UCSD-AML1 (cell line): ENCODE measurements around the gene TLR4.
A peak's percentile ranks its signal among the peaks of the same experiment; 100 is the strongest.

ENCODE experiments used
- DNase-seq: peaks from one replicate; lab custom pipeline; 2025; ENCODE audit not compliant: unreplicated experiment; lab: John Stamatoyannopoulos, UW

The TLR4 gene

DNA sequence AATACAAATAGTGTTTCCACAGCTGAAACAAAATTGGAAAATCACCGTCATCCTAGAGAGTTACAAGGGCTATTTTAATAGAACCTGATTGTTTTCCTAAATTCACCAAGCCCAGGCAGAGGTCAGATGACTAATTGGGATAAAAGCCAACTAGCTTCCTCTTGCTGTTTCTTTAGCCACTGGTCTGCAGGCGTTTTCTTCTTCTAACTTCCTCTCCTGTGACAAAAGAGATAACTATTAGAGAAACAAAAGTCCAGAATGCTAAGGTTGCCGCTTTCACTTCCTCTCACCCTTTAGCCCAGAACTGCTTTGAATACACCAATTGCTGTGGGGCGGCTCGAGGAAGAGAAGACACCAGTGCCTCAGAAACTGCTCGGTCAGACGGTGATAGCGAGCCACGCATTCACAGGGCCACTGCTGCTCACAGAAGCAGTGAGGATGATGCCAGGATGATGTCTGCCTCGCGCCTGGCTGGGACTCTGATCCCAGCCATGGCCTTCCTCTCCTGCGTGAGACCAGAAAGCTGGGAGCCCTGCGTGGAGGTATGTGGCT, at the start of gene TLR4:
TSS of gene TLR4 (plus strand) at position 380 of the 552 bp plus-strand sequence. CDS start at position 450, 70 bp downstream.
- peak; percentile 7 for DNase-seq

- DNase-seq: no peak
These were observed 48.2 kb upstream of the TLR4 start for GRCh38 chr9:117656002-117656401.

DNA sequence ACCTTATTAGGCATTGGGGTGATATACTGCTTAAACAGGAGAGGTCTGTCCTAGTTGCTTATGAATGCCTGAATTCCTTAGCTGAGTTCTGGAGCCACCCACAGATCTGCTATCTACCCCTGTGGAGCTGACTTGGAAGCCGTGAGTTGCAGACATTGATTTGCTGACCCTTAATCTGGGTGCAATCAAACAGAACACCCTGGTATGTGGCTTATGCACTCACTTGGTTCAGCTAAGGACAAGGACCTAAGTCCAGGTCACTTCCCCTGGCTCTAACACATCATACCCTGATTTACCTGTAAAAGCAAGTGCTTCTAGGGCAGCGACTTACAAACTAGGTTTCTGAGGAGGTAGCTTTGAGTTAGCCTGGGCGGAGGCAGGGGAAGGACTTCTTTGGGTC, 41.6 kb upstream of the TLR4 start:
- DNase-seq: no peak

- no peak for DNase-seq
These were observed 39.8 kb upstream of the TLR4 start for GRCh38 chr9:117664419-117664818.

- no peak for DNase-seq
These were observed 38.4 kb upstream of the TLR4 start for GRCh38 chr9:117665601-117666385.

DNA sequence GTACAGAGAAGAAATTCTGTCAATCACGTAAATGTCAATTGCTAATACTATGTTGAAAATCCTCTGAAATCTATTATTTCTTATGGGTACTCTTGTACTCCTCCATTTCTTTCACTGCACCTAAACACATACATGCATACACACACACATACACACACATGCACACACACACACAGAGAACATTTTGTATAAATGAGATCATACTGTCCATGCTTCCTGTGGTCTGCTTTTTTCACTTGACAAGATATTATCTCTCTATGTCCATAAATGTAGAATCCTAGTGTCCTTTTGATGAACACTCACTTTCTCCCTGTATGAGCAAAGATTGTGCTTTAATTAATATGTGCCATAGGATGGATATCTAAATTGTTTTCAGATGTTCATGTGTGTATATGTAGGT, 32.7 kb upstream of the TLR4 start:
- DNase-seq: no peak

DNA sequence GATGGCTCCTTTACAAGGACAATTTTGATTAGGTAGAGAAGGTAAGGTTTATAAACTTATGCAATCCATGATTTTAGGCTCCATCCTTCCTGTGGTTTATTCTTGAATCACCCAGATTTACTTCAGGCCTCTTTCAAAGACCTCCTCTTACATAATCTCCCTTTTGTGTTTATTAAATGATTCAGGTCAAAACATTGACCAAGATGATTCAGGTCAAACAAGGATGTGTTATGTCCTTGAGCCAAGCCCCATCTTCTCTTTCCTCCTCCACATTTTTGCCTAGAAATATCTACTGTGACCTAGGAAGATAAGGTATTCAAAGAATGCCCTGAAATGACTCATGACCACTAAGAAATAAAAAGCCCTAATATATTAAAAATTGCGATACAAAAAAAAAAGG, 31.8 kb upstream of the TLR4 start:
- DNase-seq: no peak

DNA sequence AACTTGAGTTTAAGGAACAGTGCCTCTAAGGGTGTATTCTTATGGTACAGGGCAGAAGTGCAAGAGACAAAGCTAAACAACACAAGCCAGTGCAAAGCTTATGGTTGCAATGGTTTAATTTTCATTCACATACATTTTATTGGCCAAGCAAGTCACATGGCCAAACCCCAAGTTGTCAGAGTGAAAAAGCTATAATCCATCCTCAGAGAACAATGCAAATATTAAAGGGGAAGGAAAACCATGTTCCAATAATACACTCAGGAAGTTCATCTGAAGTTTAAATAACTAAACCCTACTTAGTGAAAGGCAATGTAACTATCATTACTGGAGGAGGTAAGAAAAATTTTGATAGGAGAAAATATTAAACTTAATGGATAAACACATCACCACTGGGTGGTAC, 26.6 kb upstream of the TLR4 start:
- no peak for DNase-seq

DNA sequence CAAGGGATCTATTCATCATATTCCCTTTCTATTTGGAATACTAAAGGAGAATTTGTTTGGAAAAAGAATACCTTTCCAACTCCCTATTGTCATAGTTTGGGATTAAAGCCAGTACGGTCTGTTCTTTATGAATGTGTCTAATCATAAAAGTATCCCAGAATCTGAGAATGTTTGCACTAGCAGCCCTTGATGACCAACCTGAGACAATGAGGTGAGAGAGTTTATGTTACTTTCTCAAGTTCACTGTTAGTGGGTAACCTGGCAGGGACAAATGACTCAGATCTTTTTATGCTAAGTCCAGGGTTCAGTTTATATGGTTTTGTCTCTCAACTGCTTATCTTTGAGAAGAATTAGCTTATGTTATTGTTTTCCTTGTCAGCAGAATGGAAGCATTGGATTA, 25.3 kb upstream of the TLR4 start:
- no peak for DNase-seq

DNA sequence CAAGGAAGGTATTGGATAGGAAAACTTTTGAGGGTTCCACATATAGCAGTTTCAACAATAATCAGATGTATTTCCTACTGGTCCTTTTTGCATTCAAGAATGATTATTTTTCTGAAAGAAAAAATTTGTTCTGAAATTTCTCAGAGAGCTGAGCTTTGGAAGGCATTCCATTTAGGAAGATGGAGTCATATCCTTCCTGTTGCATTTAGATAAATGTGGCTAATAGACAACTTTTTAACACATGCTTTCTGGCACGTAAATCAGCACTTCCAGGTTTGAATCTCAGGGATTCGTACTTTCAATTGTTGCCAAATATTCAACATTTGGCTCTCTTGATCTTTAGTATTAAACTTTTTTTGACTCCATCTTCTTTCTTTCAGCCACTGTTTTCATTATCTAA, 24.8 kb upstream of the TLR4 start:
- no peak for DNase-seq

DNA sequence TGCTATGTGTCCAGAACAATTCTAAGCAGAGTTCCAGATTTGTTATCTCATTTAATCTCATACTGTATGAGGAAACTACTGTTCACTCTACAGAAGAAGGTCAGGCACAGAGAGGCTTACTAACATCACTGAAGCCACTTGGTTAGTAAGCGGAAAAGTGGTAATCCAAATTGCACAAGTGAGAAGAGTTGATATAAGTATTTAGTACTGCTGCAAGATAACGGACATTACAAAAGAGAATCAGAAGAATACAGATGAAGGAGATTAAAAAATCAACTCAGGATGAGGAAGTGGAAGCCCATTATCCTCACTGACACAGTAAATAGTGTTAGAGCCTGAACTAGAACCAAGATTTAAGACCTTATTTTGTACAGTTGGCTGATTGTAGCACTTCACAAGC, 22.3 kb upstream of the TLR4 start:
- no peak for DNase-seq

DNA sequence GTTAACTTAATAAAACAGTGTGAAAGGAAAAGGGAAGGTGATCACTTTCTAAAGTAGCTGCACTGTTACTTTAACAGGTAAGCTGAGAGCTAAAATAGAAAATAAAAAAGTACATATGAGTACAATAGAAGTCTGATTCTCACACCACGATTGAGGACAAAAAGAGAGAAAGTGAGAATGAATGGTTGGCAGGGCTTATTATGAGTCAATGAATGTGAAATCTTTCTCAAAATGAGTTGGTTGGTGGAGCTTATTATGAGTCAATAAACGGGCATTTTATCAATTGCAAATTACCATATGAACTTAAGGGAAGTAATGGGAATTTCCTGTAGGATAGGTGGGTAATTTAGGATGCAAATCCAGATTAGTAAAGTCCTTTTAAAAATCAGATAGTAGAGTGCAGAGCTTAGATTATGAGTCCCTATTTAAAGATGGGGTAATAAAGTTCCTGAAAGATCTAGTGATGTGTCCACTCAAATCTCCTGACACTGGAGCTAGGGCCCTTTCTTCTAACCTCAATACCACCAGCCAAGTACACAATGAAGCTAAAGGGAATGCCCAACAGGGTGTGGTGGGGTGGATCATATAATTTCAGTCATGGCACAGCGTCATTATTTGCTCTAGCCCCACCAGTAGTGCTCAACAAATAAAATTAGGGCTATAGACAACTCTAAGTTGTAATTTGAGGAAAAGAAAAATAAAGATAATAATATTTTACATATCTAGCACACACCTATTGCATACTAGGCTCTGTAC, 21.1 kb upstream of the TLR4 start:
- DNase-seq: no peak

GRCh38 chr9:117687532-117687931, 16.7 kb upstream of the TLR4 start:
- DNase-seq: no peak

DNA sequence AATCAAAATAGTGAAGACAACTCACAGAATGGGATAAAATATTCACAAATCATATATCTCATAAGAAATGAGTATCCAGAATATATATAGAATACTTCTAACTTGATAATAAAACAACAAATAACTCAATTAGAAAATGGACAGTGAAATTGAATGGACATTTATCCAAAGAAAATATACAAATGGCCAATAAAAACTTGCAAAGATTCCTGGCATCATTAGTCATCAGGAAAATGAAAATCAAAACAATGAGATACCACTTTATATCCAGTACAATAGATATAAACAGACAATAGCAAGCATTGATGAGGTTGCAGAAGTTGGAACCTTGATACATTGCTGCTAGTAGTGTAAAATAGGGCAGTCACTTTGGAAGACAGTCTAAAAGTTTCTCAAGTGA, 12.8 kb upstream of the TLR4 start:
- no peak for DNase-seq

- DNase-seq: no peak
These were observed 8.0 kb upstream of the TLR4 start for GRCh38 chr9:117696154-117696553.

GRCh38 chr9:117697046-117697445, 7.2 kb upstream of the TLR4 start:
- no peak for DNase-seq

GRCh38 chr9:117703537-117703936, 666 bp upstream of the TLR4 start:
- no peak for DNase-seq

DNA sequence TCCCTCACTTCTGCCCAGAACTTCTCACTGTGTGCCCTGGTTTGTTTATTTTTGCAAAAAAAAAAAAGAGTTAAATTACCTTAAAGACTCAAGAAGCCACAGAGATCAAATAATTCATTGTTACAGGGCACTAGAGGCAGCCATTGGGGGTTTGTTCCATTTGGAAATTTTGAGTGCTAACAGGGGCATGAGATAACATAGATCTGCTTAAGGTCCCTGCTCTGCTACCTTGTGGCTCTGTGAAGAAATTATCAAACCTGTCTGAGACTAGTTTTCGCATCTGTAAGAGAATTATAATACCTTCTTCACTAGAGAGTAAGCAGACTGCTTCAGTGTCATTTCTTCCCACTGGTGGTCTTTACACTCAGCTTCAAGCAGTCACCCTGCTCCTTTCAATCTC, 394 bp downstream of the TLR4 start:
- DNase-seq: no peak

DNA sequence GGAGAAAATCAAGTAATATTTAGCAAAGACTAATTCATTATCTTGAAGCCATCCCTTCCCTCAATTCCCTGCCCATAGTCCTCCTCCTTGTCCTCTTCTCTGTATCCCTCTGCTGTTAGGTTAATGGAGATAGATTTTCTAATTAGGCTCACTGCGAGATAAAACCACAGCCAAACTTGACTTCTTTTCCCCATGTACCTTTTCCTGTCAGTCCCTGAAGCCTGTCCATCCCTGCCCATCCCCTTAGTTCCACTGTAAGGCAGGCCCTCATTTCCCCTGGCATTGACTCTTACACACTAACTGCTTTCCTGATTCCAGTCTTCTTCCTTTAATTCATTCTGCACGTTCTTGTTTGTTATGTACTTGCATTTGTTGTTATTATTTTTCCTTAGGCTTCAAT, 1.2 kb downstream of the TLR4 start:
- DNase-seq: no peak

GRCh38 chr9:117706421-117707116, 2.4 kb downstream of the TLR4 start:
- no peak for DNase-seq

GRCh38 chr9:117707561-117707960, 3.4 kb downstream of the TLR4 start:
- DNase-seq: no peak

DNA sequence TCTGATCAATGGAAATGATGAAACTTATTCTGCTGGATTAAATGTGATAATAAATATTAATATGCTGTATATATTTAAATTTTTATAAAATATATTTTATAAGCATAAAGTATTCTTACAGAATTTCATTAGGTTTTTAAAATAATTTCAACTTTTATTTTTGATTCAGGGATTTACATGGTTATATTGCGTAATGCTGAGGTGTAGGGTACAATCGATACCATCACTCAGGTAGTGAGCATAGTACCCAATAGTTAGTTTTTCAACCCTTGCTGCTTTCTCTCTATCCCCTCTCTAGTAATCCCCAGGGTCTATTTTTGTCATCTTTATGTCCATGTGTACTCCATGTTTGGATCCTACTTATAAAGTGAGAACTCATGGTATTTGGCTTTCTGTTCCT, 5.7 kb downstream of the TLR4 start:
- DNase-seq: no peak
